Measurements from ENCODE around the gene AIFM3. TPM values are rescaled to one million over a fixed set of nuclear protein-coding genes. Genes with fewer than 3 reads are reported as not detected.
A peak's percentile ranks its signal among the peaks of the same experiment; 100 is the strongest.

Gene AIFM3
- total and polyA plus RNA-seq, 2 of the 13 experiments (the other 11 are each of a cell fraction or from before 2014, with no cell fraction given) = 9.0 to 15.3 TPM

DNA sequence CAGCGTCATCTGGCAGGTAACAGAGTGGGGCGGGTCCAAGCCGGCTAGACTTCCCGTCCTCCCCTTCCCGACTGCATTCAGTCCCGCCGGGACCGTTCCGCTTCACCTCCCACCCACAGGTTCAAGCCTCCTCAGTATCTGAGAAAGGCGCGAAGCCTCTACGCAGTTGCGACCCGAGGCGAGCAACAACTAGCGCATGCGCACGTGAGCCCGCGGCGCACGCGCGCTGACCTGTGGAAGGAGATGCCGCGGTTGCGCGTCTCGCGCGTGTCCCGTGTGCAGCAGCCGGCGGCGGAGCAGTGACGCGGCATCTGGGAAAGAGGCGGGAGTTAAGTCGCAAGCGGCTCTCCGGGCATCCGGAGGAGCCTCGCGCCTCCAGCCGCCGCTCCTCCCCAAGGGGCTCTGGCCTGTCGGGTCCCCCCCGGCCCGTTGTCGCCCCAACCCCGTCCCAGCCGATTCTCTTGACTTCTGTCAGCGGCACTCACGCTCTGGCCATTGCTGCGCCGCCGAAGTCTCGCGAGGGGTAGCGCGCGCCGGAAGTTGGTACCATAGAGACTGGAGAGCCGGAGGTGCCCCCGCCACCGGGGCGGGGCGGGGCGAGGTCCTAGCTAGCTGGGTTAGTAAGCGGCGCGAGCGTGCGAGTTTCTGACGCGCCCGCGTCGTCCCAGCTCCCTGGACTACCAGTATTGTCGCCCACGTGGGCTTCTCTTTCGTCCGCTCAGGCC, 34.7 kb downstream of the AIFM3 start, which contains the start of gene THAP7 (continued):
- TF ChIP-seq, protein P1, sequence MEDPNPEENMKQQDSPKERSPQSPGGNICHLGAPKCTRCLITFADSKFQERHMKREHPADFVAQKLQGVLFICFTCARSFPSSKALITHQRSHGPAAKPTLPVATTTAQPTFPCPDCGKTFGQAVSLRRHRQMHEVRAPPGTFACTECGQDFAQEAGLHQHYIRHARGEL (CRISPR knock-in tag; IDR thresholded peaks at IDR 0.05) = peak; percentile 65
- TF ChIP-seq CHD2 (IDR thresholded peaks at IDR 0.05; ENCODE audit: low read depth, low read length) (peak; percentile 88), HNRNPH1 (optimal IDR thresholded peaks at IDR 0.05; ENCODE audit: low read depth, low read length) (peak; percentile 21), ZNF775 (CRISPR knock-in tag; IDR thresholded peaks at IDR 0.05; ENCODE audit: borderline replicate concordance) (no peak), SMYD3 (CRISPR knock-in tag; IDR thresholded peaks at IDR 0.05) (no peak), ZNF451 (CRISPR knock-in tag; IDR thresholded peaks at IDR 0.05) (no peak; the same call in 1 of the 2 replicates), ZNF251 (CRISPR knock-in tag; IDR thresholded peaks at IDR 0.05) (no peak; the same call in 1 of the 2 replicates), NFAT5 (CRISPR knock-in tag; IDR thresholded peaks at IDR 0.05) (no peak), ZNF562 (CRISPR knock-in tag; IDR thresholded peaks at IDR 0.05; ENCODE audit: borderline replicate concordance) (peak; percentile 72; the same call in 1 of the 2 replicates), CBX2 (IDR thresholded peaks at IDR 0.05; ENCODE audit: low read depth, low read length) (no peak), CBX2 (CRISPR knock-in tag; IDR thresholded peaks at IDR 0.05; ENCODE audit: low read depth) (no peak), GTF3A (CRISPR knock-in tag; conservative IDR thresholded peaks at IDR 0.05) (0 out of 2 replicates have a peak, but pooled peaks have one; percentile 12), PHF21A (CRISPR knock-in tag; IDR thresholded peaks at IDR 0.05) (peak; percentile 86), ZNF724P (CRISPR knock-in tag; IDR thresholded peaks at IDR 0.05; ENCODE audit: borderline replicate concordance) (peak; percentile 84; the same call in 1 of the 2 replicates)
- TF ChIP-seq, protein P2, sequence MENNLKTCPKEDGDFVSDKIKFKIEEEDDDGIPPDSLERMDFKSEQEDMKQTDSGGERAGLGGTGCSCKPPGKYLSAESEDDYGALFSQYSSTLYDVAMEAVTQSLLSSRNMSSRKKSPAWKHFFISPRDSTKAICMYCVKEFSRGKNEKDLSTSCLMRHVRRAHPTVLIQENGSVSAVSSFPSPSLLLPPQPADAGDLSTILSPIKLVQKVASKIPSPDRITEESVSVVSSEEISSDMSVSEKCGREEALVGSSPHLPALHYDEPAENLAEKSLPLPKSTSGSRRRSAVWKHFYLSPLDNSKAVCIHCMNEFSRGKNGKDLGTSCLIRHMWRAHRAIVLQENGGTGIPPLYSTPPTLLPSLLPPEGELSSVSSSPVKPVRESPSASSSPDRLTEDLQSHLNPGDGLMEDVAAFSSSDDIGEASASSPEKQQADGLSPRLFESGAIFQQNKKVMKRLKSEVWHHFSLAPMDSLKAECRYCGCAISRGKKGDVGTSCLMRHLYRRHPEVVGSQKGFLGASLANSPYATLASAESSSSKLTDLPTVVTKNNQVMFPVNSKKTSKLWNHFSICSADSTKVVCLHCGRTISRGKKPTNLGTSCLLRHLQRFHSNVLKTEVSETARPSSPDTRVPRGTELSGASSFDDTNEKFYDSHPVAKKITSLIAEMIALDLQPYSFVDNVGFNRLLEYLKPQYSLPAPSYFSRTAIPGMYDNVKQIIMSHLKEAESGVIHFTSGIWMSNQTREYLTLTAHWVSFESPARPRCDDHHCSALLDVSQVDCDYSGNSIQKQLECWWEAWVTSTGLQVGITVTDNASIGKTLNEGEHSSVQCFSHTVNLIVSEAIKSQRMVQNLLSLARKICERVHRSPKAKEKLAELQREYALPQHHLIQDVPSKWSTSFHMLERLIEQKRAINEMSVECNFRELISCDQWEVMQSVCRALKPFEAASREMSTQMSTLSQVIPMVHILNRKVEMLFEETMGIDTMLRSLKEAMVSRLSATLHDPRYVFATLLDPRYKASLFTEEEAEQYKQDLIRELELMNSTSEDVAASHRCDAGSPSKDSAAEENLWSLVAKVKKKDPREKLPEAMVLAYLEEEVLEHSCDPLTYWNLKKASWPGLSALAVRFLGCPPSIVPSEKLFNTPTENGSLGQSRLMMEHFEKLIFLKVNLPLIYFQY (CRISPR knock-in tag; IDR thresholded peaks at IDR 0.05; ENCODE audit: borderline replicate concordance) = peak; percentile 56; the same call in 1 of the 2 replicates
- TF ChIP-seq, protein P3, sequence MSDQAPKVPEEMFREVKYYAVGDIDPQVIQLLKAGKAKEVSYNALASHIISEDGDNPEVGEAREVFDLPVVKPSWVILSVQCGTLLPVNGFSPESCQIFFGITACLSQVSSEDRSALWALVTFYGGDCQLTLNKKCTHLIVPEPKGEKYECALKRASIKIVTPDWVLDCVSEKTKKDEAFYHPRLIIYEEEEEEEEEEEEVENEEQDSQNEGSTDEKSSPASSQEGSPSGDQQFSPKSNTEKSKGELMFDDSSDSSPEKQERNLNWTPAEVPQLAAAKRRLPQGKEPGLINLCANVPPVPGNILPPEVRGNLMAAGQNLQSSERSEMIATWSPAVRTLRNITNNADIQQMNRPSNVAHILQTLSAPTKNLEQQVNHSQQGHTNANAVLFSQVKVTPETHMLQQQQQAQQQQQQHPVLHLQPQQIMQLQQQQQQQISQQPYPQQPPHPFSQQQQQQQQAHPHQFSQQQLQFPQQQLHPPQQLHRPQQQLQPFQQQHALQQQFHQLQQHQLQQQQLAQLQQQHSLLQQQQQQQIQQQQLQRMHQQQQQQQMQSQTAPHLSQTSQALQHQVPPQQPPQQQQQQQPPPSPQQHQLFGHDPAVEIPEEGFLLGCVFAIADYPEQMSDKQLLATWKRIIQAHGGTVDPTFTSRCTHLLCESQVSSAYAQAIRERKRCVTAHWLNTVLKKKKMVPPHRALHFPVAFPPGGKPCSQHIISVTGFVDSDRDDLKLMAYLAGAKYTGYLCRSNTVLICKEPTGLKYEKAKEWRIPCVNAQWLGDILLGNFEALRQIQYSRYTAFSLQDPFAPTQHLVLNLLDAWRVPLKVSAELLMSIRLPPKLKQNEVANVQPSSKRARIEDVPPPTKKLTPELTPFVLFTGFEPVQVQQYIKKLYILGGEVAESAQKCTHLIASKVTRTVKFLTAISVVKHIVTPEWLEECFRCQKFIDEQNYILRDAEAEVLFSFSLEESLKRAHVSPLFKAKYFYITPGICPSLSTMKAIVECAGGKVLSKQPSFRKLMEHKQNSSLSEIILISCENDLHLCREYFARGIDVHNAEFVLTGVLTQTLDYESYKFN (CRISPR knock-in tag; conservative IDR thresholded peaks at IDR 0.05) = peak; percentile 36; the same call in 1 of the 2 replicates
